Measurements from ENCODE around the gene PLEKHO1.

PLEKHO1 gene

GRCh38 chr1:150150133-150151021, 661 bp downstream of the PLEKHO1 start:
- DNase-seq = no peak

DNA sequence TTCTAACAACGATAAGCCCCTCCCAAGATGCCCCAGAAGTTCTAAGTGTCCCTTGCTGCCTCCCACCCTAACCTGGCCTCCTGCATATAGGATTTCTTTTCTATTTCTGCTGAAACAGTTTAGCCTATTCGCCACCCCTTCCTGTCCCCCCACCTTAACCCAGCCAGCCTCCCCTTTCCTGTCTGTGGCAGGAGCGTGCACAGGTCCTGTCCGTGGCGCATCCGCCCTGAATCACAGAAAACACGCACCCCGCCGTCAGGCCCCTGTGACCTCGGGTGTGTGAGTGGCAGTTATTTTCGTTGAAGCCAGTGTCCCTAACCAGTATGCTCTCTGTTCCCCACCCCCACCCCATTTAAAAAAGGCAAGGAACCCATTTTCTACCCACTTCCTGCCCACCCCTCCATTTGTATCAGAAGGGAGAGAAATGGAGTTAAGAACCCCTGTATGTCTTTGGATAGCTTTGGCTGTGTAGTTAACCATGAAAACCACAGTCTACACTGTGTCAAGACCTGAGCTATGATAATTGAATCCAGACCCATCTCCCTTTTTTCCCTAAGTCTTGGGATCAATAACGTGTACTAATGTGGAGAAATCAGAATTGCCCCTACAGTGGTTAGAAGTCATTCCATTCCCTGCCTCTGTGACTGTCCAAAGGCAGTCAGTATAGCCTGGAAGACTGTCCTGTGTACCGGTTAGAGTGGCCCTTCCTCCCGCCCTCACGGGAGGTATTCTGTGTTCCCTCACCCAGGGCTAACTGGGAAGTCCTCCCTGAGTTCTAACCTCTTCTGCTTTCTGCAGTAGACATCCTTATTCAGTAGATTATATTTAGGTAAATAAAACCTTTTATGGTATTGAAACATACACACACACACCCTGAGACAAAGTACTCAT, 1.8 kb downstream of the PLEKHO1 start:
- DNase-seq = no peak

DNA sequence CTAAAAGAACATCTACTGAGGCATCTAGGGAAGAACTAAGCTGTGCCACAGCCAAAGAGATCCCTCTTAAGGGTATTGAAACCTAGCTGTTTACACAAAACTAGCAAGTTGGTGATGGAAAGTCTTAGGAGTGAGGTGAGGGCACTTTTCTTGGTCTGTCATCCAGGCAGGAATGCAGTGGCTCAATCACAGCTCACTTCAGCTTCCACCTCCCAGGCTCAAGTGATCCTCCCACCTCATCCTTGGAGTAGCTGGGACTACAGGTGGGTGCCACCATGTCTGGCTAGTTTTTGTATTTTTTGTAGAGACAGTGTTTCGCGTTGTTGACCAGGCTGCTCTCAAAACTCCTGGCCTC, 2.4 kb downstream of the PLEKHO1 start:
- no peak for DNase-seq

- no peak for DNase-seq
These were observed 3.2 kb downstream of the PLEKHO1 start for GRCh38 chr1:150152772-150153456.

DNA sequence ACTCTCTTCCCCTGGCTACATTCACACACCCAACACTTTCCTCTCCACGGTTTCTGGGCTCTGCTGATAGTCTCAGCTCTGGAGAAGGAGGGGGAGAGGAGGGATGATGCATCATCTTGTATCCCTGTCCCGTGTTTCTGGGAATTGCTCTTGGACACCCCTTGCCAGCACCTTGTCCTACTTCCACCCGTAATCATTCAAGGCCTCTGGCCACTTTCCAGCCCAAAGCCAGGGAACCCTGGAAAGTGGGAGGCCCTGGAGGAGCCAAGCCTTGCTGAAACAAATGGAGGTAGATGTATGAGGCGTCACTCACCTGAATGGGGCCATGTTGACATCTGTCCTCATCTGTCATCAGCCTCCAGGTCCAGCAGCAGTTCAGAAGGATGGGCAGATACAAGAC, 4.4 kb downstream of the PLEKHO1 start:
- DNase-seq = no peak

- DNase-seq = no peak
These were observed 5.8 kb downstream of the PLEKHO1 start for GRCh38 chr1:150155413-150156071.

DNA sequence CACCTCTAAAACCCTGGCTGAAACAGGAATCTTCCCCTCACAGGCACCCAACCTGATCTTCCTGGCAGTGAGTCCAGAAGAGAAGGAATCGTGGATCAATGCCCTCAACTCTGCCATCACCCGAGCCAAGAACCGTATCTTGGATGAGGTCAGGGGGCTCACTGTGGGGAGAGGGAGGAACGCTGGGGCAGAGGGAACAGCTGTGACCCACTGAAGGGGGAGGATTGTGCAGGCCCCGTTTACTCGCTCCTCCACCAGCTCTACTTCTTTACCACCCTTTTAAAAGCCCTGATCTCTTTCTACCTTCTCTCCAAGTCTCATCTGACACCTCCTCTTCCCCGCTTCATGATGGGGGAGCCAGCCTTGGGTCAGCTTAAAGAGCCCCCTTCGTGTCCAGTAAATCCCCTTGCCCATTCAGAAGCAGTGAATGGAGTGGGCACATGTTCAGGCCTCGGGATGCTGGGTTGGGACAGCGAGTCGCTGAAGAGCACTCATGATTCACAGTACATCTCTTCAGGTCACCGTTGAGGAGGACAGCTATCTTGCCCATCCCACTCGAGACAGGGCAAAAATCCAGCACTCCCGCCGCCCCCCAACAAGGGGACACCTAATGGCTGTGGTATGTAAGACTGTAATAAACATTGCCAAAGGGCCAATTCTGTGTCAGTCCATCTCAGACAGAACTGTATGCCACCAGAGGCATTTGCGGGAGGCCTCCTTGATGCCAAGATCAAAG, 7.3 kb downstream of the PLEKHO1 start:
- no peak for DNase-seq

DNA sequence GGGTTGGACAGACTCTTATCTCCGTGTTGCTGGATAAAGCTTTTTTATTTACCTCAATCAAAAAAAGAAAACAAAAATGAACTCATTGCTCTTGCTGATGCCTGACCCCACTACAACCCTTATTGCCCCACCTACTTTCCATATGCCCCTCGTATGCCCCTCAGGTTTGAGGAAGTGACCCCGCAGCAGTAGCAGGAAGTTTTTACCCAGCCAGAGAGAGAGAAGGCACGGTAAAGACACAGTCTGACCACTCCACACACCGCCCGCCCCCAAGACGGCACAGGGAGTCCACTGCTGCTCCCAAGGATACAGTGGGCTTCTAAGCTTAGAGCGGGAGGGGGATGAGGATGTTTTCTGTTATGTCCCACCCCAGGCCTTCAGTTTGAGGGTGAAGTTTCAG, 9.8 kb downstream of the PLEKHO1 start:
- DNase-seq = no peak

- no peak for DNase-seq
These were observed 11.4 kb downstream of the PLEKHO1 start for GRCh38 chr1:150160964-150161621.

GRCh38 chr1:150161747-150162581, 12.2 kb downstream of the PLEKHO1 start:
- DNase-seq = no peak

DNA sequence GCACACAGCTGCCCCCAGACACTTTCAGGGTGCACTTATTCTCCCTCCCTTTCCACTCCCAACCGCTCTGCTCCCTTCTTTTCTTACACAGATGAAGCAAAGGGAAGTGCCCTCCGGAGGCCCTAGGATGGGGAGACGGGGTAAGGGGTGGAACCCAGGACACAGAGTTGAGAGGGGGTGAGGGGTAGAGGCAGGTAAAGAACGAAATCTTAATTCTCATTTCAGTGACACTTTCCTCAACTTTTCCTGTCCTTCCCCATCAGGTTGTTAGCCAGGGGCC, 12.8 kb downstream of the PLEKHO1 start:
- no peak for DNase-seq

DNA sequence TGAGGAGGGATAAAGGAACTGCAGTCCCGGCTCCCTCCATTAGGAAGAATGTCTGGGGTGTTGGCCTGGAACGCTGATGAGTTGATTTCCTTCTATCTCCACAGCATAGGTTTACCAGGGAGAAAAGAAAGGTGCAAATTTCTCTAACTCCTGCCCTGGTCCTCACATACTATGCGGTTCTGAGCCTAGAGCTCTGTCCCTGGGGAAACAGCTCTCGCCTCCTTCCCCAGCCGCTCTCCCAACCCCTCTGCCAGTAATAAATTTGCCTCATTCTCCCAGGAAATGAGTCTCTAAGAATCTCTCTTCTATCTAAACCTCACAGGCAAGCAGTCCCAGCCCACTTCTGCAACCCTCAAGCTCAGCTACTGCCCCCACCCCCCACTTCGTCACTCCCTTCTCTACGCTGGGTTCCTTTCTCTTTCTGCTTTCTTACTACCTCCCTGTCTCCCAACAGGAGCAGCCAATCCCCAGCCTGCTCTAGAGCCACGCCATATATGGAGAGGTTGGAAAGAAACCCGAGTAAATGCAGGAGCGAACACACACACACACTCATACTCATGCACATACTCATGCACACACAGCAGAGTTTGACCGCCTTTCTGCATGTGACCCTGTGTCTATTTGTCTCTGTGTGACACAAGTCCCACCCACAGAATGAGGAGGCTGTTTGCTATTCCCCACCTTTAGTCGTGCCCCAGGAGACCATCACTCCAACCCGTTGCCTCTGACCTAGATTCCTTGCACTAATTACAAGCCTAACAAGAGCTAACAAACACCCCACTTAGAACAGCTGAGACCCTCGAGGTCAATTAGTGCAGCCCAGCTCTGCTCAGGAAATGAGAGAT, 13.4 kb downstream of the PLEKHO1 start:
- no peak for DNase-seq

DNA sequence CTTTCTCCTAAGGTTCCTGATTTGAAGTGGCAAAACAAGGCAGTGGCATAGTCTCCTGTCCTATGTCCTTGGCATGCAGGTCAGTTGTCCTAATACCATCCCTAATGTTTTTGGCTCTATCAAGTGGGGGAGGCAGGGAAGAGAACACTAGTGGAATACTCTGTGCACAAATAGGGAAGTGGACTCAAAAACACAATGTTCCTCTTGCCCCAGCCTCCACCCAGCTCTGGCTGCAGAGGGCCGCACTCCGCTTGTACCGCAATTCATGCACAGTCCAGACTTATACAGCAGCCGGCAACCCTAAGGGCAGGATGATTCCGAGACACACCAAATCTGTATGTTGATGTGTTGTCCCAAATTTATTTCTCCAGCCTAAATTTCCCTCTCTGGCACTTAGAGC, 14.5 kb downstream of the PLEKHO1 start:
- DNase-seq = no peak

GRCh38 chr1:150164779-150165178, 15.1 kb downstream of the PLEKHO1 start:
- no peak for DNase-seq

DNA sequence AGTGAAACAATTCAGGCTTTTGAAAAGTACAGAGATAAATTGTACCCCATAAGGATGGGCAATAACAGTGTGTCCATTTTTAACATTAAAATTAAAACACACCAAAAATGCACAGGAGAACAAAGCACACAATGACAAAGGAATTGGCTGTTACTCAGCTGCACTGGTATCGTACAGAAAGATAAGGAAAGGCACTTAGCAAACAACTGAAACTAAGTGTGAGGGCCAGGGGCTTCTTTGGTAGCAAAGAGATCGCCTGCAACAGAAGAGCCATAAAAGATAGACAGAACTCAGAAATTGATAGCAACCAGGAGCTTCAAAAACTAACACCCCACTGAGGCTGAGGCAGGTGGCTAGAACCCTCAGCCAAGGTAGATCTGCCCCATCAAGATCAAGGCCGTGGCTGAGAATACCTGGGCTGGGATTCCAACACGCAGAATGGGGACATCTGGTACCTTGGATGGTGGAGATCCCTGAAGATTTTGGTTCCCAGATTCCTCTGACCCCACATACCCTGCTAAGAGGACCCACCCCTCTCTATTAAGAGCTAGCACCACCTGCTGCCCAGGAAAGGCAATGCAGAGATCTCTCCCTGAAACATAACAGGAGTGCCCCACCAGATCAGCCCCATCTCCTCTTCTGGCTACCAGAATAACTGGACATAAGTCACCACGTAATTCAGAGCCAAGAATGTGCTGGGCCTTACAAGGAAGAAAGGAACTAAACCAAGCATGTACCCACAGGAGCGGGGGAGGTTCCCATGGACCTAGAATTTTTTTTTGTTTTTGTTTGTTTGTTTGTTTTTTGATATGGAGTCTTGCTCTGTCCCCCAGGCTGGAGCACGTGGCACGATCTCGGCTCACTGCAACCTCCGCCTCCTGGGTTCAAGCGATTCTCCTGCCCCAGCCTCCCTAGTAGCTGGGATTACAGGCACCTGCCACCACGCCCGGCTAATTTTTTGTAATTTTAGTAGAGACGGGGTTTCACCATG, 16.2 kb downstream of the PLEKHO1 start:
- no peak for DNase-seq

GRCh38 chr1:150168960-150169601, 19.4 kb downstream of the PLEKHO1 start:
- DNase-seq = no peak

- DNase-seq = no peak
These were observed 22.1 kb downstream of the PLEKHO1 start for GRCh38 chr1:150171801-150172200.

- no peak for DNase-seq
These were observed 23.4 kb downstream of the PLEKHO1 start for GRCh38 chr1:150173141-150173585.

Measured in NCI-H524 treated with DMSO at 0.1 percent for 48 hours (cell line).